Stimulated activated CD8-positive, alpha-beta memory T cell treated with anti-CD3 and anti-CD28 coated beads, Interleukin-12 subunit alpha, Interleukin-12 subunit beta, amount 100 ng/mL, for 1 hour (primary cell): ENCODE measurements around the gene FHOD3.

Source experiments
- DNase-seq: peaks from one replicate; pipeline ENCODE4 v3.0.0-alpha.2; 2020; ENCODE audit warnings: low read depth

FHOD3 gene

DNA sequence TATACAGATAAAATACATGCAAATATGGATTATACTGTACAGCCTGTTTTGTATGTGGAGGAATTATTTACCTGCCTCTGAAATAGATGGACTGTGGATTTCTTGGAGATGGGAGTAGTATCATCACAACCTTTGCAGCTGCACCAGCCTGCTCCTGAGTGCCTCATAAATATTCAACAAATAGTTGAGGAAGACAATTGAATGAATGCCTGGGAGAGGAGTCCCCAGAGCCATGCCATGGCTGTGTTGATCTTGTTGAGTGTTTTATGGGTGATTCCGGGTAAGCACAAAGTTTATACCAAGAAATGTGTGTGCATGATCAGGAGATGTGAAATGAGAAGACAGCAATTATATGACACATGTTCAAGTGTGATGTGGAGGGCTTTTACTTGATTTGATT lies 225.0 kb downstream of the FHOD3 start:
- DNase-seq = no peak

DNA sequence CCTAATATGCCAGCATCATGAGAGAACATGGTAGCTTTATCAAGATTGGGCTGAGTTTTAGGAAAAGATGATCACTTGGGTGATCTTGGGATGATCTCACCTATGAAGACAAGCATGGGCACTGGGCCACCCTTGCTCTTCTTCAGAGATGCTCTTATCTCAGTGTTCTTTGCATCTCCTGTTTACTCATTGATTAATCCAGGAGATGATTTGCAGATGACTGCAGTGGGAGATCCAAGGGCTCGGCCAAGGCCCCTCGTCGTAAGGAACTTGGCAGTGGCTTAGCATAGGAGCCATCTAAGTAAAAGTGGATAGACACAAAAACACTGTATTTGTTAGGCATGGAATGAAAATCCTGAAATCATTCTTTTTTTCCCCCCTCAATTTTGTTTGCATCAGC lies 228.4 kb downstream of the FHOD3 start:
- no peak for DNase-seq

DNA sequence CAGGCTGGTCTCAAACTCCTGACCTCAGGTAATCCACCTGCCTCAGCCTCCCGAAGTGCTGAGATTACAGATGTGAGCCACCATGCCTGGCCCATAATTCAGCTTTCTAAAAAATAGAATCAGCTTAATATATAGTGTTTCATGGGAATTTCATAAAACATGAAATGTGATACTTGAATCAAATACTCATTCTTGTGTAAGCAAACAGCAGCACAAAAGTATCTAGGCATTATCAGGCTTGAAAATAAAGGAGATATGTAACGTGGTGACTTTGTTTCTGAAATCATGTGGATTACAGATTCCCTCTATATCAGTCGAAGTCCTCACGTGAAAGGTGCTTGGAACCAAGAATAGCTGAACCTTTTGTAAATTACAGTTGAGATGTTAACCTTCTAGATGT lies 229.1 kb downstream of the FHOD3 start:
- DNase-seq = no peak

DNA sequence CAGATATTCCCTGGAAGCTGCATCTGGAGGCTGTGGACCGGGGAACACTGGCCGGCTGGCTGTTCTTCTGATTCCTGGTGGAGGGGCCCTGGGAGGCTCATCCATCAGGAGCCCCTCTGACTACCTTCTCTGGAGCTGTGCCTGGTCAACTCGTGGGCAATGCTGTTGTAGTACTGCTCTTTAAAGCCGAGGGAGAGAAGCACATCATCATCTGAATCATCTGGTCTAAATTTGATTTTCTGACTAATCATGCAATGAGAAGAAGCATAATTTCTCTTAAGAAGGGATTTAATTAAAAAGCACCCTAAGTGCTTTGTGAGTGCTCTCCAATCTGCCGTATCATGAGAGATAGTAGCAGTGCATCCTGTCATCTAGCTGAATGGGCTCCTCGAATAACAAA lies 229.5 kb downstream of the FHOD3 start:
- DNase-seq = no peak

DNA sequence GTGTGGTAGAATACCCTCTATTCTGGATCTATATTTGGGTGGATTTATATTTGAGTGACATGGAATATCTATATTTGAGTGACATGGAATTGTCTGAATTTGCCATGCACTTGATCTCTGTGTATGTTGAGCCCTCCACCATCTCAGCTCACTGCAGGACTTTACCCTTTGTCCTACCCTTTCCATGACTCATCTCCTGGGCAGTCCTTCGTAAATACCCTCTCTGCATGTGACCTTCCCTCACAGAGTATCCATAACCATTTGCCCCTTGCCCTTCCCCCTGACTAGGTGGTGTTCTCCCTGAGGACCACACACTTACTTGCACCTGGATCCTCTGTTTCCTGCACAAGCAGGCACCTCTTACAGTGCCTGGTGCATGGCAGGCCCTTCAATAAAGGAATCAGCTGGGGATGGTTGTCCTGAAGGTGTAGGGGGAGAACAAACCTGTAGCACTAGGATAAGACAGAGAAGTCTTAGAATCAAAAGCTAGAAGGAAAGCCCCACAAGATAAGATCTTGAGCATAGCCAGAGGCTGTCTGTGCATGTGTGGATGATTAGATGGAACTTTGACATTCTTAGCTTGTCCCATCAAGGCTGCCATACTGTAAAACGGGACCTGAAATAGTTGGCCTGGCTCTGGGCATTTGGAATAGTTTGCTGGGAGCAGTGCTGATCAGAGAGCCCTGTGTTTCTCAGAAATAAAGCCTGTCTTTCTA lies 230.4 kb downstream of the FHOD3 start:
- DNase-seq = no peak

DNA sequence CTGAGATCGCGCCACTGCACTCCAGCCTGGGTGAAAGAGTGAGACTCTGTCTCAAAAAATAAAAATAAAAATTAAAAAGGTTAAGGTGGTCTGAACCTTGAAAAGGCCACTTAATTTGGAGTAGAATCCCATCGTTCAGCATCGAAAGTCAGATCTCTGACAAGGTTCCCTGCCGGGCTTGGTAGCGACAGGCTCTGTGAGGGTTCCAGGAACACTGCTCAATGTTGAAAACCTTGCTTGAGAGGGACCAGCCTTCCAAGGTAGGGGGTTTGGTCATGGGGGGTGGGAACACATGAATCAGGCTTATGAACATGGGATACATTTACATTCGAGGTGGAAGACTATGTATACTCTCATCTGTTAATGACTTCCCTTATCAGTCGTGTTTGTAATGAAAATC lies 232.2 kb downstream of the FHOD3 start:
- no peak for DNase-seq

DNA sequence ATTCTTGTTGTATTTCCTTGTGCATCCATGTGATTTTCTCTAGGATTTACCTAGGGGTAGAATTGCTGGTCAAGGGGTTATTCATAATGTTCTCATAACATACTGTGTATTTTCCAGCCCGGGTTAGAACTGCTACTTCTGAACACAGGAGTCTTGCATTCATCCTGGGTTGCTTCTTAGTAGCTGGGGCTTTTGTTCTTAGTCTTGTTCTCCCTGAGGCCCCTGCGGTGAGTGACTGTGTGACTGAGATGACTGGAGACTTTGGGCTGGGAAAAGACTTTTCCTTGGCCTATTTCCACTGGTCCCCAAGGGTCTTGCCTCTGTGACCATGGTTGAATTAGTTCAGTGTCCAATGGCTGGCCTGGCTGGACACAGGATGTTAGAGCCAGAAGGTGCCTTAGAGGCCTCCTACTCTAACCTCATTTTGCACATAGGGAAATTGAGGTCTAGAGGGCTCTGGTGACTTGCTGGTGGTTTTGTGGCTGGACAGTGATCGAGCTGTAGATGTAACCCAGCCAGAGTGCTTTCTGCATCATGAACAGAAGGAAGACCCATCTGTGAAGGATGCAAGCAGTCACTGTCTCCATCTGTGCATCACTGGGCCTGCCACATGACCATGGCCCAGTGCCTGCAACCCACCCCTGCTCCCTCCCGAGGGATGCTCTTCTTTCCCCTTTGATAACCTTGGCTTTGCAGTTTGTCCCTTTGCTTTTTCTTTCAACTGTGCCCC lies 233.3 kb downstream of the FHOD3 start:
- DNase-seq = no peak

DNA sequence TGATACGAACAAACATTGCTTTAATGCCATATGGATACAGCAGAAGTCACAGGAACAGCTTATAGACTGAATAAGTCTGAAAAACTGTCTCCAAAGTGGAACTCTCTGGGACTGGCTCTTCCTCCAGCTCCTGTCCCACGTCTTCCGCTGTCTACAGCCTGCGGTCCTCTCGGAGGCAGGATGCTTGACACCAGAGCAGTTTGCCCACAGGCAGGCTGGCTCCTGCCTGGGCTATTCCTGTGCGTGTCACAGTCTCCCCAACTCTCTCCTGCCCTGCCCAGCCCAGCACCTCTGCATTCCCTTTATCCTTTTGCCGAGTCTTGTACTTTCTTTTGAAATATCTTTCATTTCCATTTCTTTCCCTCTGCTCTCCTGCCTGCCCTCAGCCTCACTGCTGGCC lies 234.1 kb downstream of the FHOD3 start:
- no peak for DNase-seq

DNA sequence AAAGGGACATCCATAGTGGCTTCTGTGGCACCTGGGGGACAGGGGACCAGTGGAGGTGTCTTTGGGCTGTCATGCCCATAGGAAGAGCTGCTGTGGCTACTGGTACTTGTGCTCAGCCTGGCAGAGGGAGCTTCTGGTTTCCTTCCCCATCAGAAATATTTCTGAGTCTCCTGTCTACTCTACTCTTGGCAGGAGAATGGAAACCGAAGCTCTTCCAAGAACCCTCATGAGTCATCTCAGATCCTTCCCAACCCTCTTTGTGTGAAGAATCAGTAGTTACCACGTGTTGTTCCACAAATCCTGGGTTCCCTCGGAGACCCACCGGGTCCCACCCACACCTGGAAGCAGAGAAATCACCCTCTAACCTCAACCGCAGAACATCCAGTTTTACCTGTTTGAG lies 234.9 kb downstream of the FHOD3 start:
- DNase-seq = no peak

DNA sequence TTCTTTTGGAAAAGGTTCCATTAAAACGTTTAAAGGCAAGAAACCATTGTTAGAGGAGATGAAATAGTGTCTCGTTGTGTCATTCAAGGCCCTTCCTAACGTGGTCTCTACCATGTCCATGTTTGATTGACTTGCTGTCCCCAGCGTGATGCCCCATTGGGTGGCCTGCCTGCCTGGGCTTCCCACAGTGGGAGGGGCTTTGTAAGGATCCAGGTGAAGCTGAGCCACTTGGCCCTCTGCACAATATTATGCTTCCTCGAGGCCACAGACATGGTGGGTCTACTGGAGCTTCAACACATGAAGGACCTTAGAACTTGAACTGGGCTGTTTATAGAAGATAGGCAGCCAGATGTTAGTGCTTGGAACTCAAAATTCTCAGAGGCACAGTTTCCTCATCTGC lies 235.3 kb downstream of the FHOD3 start:
- DNase-seq = no peak

DNA sequence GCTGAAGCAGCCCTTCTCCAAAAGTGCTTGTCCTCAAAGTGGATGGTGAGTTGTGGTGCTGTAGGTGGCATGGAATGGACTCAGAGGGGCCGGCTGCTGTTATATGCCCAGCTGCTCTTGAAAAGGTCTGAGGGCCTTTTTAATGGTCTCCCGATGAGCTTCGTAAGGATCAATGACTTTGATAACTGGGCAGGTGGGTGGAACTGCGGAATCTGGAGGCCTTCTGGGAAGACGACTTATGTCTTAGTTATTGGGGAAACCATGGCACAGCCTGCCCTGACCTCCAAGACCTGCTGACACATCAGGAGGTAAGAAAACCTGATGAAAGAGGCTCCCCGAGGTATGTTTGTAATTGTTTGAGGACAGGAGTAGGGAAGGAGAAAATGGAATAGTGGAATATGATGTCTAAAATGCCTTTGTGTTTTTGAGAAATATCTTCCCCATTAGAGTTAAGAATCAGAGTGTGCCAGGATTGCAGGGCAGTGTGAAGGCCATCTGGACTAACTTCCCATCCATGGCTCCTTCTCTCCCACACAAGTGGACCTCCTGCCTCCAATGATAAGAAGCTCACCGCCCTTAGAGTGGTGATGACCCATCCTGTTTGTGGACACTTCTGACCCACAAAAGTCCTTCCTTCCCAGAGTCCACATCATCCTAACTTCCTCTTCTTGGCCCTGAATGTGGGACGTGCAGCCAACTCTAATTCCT lies 236.1 kb downstream of the FHOD3 start:
- no peak for DNase-seq

DNA sequence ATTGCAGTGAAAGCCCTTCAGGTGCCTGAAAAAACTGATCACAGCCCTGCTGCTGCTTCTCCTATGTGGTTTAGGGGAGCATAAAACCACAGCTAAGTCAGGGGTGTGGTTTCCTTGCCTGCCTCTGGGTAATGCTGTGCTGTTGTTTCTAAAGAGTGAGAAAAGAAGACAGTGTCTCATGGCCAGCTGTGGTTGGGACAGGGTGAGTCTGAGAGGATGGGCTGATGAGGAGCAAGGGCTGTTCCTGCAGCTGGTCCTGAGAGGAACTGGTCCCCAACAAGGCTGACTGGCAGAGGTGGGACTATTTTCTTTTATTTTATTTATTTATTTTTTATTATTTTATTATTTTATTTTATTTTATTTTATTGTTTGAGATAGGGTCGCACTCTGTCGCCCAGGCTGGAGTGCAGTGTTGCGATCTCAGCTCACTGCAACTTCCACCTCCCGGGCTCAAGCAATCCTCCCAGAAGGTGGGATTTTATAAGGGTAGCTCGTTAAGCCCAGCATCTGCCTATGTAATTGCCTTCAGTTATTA lies 236.7 kb downstream of the FHOD3 start:
- no peak for DNase-seq

DNA sequence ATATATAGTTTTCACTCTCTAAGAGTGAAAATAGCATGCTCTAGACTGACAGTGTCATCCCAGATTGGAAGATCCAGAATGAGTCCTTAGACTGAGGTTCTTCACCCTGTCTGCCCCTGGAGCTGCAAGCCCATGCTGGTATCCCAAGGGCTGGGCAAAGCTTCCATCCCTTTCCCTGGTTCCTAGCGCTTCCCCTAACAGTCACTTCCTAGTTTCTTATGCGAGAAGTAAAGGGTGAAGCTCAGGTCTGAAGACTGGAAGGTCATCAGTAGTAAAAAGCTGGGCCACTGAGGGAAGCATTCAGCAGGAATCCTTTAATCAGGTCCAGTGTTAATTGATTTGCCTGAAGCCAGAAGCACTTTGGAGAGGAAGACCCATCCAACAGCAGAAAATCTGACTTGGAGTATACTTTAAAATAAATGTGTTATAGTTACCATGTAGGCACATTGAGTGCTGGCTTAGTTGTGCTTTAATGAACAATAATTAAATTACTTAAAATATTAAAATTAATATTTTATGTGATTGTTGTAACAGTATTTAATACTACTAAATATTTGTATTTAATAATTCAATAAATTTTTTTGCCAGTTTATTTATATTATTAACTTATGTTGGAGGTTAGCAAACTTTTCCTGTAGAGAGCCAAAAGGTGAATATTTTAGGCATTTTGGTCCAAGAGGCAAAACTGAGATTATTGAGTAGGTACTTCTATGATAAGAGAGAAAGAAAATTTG lies 237.9 kb downstream of the FHOD3 start:
- no peak for DNase-seq

DNA sequence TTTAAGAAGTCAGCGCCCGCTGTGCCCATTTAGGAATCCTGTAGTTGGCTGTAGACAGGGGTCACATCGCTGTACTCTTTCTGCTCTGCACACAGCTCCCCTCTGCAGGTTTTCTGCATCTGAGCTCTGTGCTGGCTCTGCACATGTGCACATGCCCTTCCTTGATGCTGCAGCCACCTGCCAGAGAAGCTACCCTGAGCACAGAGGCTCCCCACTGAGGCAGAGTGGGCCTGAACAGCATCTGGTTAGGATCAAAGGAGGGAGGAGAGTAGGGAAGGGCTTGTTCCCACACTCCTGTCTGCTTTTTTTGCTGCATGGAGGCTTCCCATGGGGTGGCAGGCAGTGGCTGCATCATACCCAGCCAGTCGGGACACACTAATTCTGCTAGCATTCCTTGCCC lies 238.9 kb downstream of the FHOD3 start:
- DNase-seq = no peak

DNA sequence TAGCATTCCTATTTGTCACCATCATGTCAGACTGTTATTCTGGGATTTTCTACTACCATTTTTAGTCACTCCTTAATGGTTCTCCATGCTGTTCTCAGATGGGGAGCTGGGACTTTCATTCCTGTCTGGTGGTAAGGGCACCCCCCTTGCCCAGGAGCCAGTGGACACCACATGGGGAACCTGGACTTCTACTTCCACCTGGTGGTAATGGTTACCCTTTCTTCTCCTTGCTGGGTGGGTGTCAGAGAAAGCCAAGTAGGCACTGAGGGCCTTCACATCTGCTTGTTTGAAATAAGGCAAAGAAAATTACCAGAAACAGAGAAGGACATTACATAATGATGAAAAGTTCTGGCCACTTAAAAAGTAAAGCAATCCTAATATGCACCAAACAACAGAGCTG lies 239.8 kb downstream of the FHOD3 start:
- DNase-seq = no peak

DNA sequence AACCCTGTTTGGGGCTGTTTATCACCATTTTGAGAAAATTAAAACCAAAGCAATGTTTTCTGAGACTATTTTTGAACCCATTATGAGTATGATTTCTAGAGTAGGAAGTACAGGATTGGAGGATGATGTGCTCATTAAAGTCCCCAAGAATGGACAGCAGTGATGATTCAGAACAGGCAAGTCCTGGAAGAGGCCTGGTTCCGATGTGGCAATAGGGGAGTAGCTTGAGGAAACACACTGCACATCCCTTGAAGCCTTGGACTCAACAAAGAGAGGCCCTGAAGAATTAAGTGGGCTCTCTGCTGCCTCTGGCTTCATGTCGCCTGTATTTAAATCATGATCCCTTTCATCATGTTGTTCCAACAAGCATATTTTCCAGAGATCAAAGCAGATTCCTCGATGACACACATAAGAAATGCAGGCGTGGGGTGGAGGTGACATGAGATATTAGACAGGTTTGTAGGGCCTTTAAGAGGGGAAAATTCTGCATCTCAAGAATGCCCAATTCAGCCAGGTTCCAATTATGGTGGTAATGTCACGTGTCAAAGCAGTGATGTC lies 242.2 kb downstream of the FHOD3 start:
- no peak for DNase-seq

DNA sequence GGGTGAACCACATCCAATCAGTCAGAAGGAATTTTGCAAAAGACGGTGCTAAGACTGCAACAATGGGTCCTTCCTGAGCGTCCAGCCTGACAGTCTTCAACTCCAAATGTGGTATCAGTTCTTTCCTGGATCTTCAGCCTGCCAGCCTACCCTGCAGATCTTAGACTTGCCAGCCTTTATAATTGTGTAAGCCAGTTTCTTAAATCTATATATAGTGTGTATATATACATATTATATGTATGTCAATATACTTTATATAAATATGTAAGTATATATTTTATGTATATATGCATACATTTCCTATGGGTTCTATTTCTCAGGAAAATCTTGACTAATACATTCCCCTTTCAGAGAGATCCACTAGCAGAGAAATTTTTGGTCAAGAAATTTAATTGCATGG lies 245.5 kb downstream of the FHOD3 start:
- DNase-seq = no peak

DNA sequence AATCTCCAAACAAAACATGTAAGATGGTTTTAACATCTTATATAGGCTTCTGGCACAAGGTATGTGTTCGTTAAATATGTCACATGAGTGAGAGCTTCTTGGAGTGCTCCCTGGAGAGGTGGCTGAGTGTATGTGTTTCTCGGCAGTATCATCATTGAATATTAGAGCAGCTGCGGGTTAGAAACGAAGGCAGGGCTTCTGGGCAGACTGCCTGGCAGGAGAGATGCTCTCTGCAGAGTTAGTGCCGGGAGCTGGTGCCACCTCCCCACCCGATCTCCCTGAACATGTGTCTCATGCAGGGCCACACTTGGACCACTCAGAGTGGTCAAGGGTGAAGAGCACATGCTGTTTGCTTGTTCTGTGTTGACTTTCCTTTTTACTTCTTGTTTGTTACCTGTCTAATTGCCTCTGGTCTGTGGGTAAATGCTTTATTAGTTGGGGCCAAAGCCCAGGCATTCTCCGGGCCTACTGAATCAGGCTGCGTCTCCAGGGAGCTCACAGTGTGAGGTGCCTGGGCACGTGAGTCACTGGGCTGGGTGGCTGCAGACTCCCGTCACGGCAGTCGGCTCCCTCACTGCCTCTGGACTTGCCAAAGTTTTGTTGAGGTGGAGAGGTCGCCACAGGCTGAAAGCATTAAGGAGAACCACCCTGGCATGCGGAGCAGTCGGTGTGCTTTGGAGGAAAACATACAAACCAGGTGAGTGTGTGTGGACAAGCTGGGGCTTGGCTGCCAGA lies 246.6 kb downstream of the FHOD3 start:
- DNase-seq = no peak

DNA sequence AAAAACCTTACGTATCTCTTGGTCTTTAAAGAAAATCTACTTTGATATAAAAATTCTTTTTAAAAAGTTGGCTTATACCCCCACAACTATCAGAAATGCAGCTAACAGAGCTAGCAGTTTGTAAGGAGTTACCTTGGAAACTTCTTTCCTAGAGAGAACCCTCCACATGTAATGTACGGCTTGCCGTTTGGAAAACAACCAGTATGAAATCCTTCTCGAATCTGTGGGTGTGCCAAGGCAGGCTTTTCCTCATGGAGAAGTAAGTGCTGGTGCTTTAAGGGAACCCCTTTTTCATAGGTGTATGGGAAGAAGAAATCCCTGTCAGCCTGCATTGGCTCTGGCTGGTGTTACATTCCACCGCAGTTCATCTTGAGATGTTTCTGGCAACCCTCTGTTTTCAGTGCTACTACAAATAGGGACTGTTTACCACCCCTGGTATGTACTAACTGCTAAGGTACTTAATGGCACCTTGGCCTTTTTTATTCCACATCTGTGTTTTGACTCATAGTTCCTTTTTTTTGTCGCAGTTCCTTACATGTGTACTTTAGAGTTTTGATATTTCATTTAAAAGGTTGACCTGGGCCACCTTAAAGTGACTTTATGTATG lies 248.4 kb downstream of the FHOD3 start:
- DNase-seq = no peak

DNA sequence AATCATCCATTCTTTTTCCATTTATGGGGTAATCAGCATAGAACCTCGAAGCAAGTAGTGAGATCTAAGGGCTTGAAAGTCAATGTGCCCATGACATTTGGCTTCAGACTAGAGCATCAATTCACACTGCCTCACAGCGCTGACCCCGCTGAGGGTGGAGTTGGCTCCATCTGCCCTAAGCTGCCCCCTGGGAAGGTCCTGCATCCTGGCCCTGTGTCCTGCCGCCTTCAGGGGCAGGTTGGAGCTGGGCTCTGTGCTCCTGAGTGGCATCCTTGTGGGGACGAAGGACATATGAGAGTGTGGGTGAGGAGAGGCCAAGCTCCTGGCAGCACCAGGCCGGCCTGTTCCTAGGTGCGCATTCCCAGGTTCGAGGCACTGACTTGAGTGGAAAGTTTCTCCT lies 249.4 kb downstream of the FHOD3 start:
- no peak for DNase-seq

DNA sequence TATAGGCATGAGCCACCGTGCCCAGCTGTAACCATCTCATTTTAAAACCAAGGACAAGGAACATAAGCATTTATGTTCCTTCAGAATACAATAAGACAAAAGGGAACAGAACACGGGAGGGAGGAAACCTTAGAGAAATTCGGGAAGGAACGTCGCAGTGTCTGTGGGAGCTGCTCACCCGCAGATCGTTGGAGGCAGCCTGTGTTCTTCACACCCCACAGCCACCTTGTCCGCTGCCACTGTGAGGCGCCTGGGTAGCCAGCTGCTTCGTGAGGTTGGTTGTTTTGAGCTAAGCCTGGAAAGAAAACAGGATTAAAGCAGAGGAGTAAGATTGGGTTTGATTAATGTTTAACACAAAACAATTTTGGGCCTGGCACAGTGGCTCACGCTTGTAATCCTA lies 250.0 kb downstream of the FHOD3 start:
- DNase-seq = no peak
